Naive B cell (primary cell): ENCODE results near the gene PUS1. TPM values are rescaled to one million over a fixed set of nuclear protein-coding genes. Genes with fewer than 3 reads are reported as not detected.
"Not testable (repeated sequence)": the region's sequence is repeated elsewhere in the genome, so short reads cannot be mapped to it uniquely, and the experiment has no call there.

ENCODE experiments used
- ATAC-seq, 2 donors: fragments of 150-1000 bp; cut with Tn5 transposase; 2 replicates each; pipeline ENCODE4 v1.10.0; 2021; ENCODE audit warnings: low read depth in 2 of 2, mild to moderate bottlenecking in 2 of 2, moderate library complexity in 2 of 2
- DNase-seq: peaks from one replicate; pipeline ENCODE4 v3.0.0; 2022
- H3K27ac Mint-ChIP-seq, 6 donors: one replicate each; pipeline ENCODE4 v1.8.0; 2020 to 2022; ENCODE audit warnings: mild to moderate bottlenecking in 6 of 6, mixed read lengths in 6 of 6, moderate library complexity in 5 of 6, inconsistent platforms in 2 of 6
- H3K27me3 Mint-ChIP-seq, 3 donors: one replicate each; pipeline ENCODE4 v1.8.0; 2021 to 2022; ENCODE audit warnings: mixed read lengths in 3 of 3, mild to moderate bottlenecking in 1 of 3
- H3K36me3 Mint-ChIP-seq, 2 donors: one replicate each; pipeline ENCODE4 v1.8.0; 2020 to 2022; ENCODE audit warnings: mixed read lengths in 2 of 2, inconsistent platforms in 1 of 2, mild to moderate bottlenecking in 1 of 2
- H3K4me1 Mint-ChIP-seq, 3 donors: one replicate each; pipeline ENCODE4 v1.8.0; 2020 to 2022; ENCODE audit warnings: mixed read lengths in 3 of 3, inconsistent platforms in 1 of 3, mild to moderate bottlenecking in 1 of 3, moderate library complexity in 1 of 3
- H3K4me3 Mint-ChIP-seq, 8 donors: one replicate each; pipeline ENCODE4 v1.8.0; 2020 to 2022; ENCODE audit warnings: mild to moderate bottlenecking in 8 of 8, mixed read lengths in 8 of 8, moderate library complexity in 8 of 8, inconsistent platforms in 2 of 8
- H3K9me3 Mint-ChIP-seq, 7 donors: one replicate each; pipeline ENCODE4 v1.8.0; 2020 to 2022; ENCODE audit warnings: mixed read lengths in 7 of 7, mild to moderate bottlenecking in 5 of 7, inconsistent platforms in 2 of 7, moderate library complexity in 1 of 7
- polyA plus RNA-seq, 6 donors: library from polyadenylated mRNA; unstranded; fragments of 300-500 nt; fragmentation: Illumina TruSeq; gene quantifications; one replicate each; pipeline ENCODE4 v1.2.3, GENCODE V29; 2021; ENCODE audit warnings: low read depth in 6 of 6

PUS1 gene
- polyA plus RNA-seq, 6 donors from 2014 or later, result 9.7 to 43.2 (median 22.5) TPM

DNA sequence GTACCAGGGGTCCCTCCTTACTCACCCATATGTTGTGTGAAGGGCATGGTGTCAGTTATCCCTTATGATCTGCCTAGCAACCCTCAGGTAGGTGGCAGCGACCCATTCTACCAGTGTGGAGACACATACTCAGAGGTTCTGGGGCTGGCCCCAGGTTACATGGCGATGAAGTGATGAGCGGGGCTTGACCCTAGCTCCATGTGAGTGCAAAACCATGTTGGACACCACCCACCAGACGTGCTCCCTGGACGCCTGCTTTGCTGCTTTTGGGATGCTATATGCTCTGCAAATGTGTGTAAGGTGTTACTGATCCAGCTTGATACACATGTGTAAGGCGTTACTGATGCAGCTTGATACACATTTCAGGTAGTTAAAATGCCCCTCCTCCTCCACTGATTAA, 54.0 kb downstream of the PUS1 start:
- no peaks in the 10 kb centered on the region for H3K9me3 Mint-ChIP-seq
- H3K27ac Mint-ChIP-seq, result no peak overlapping the region
- ATAC-seq (no peak), DNase-seq (no peak)
- H3K27me3 Mint-ChIP-seq, result no peaks in the 10 kb centered on the region
- peaks cover 4 to 21% of the 10 kb centered on the region in 2 donors for H3K36me3 Mint-ChIP-seq
- H3K4me3 Mint-ChIP-seq, result no peak overlapping the region
- H3K4me1 Mint-ChIP-seq, result peaks cover 4 to 7% (median 7%) of the 10 kb centered on the region in 3 donors

DNA sequence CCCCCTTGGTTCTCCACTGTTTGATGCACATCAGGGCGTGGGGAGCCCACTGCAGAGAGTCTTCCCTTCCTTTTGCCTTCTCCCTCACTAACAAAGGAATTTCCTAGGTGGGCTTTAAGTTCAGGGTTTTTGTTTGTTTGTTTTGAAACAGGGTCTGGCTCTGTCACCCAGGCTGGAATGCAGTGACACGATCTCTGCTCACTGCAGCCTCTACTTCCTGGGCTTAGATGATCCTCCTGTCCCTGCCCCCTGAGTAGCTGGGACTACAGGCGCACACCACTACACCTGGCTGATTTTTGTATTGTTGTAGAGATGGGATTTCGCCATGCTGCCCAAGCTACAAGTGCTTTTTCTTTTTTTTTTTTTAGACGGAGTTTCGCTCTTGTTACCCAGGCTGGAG, 54.5 kb downstream of the PUS1 start:
- Mint-ChIP-seq H3K27ac (no peak overlapping the region), H3K36me3 (peaks cover 4 to 24% of the 10 kb centered on the region in 2 donors), H3K4me3 (no peak overlapping the region), H3K27me3 (no peaks in the 10 kb centered on the region), H3K9me3 (no peaks in the 10 kb centered on the region), H3K4me1 (peaks cover 0 to 7% (median 4%) of the 10 kb centered on the region in 3 donors)
- ATAC-seq, result no peak
- DNase-seq, result no peak

DNA sequence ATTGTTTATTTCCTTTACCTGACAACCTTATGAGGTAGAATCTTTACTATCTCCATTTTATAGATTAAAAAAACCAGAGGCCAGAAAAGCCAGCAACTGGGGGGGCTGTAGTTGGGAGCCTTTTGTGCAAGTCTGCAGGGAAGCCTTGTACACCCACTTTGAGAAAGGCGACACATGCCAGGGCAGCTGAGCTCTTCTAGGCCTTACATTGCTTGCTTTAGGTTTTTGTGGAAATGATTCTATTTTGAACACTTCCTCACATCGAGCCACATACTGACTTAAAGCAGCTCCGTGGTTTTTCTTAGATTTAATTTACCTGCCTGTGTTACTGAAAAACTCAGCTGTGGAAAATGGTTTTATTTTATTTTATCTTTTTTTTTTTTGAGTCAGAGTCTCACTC, 55.3 kb downstream of the PUS1 start:
- Mint-ChIP-seq H3K9me3 (no peaks in the 10 kb centered on the region), H3K36me3 (peaks cover 4 to 28% of the 10 kb centered on the region in 2 donors), H3K27ac (peak overlapping the region in 2 of 6 donors; percentile 15 to 39), H3K4me1 (peaks cover 0 to 7% (median 4%) of the 10 kb centered on the region in 3 donors), H3K4me3 (no peak overlapping the region), H3K27me3 (no peaks in the 10 kb centered on the region)
- ATAC-seq (no peak), DNase-seq (no peak)

DNA sequence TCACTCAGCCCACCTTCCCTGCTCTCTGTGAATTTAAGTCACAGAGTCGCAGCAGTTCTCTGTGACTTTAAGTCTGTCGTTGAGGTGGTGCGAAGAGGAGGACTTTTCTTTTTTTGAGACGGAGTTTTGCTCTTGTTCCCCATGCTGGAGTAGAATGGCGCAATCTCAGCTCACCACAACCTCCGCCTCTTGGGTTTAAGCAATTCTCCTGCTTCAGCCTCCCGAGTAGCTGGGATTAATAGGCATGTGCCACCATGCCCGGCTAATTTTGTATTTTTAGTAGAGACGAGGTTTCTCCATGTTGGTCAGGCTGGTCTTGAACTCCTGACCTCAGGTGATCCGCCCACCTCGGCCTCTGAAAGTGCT, 56.4 kb downstream of the PUS1 start:
- not testable (repeated sequence) for H3K27ac Mint-ChIP-seq, H3K4me3 Mint-ChIP-seq, ATAC-seq, H3K4me1 Mint-ChIP-seq, H3K27me3 Mint-ChIP-seq, H3K9me3 Mint-ChIP-seq, DNase-seq
- H3K36me3 Mint-ChIP-seq, result peaks cover 8 to 39% of the 10 kb centered on the region in 2 donors

DNA sequence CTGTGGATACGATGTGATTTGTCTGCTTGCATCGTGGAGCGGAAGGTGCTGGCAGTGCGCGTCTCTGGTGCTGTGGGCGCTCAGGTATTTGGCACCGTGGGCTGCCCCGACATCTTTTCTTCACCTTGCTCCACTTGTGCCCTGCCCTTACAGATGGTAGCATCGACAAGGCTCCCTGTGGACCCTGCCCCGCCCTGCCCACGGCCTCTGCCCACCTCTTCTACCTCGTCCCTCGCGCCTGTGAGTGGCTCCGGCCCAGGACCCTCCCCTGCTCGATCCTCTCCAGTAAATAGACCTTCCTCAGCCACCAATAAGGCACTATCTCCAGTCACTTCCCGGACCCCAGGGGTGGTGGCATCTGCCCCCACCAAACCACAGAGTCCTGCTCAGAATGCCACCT, 57.3 kb downstream of the PUS1 start:
- Mint-ChIP-seq H3K27me3 (no peaks in the 10 kb centered on the region), H3K4me1 (peaks cover 0 to 7% (median 4%) of the 10 kb centered on the region in 3 donors), H3K27ac (peak overlapping the region in 1 of 6 donors; percentile 79), H3K4me3 (no peak overlapping the region), H3K9me3 (no peaks in the 10 kb centered on the region), H3K36me3 (peaks cover 8 to 41% of the 10 kb centered on the region in 2 donors)
- DNase-seq (no peak), ATAC-seq (no peak)

DNA sequence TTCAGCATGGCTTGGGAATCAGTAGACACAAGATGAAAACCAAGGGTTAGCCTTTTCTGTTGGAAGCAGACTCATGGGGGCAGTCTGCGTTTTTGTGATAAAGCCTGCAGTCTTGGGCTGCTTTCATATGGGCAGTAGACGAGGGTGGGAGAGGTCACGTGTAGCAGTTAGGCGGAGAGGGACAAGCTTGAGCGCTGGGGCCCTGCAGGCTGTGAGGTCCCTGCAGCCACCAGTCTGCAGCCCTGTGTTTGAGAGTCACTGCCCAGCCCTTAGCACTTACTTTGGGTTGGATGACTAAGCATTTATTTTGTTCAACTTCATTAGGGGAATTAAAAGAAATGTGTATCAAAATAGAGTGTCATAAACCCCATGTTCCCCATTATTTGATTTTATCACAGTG, 57.8 kb downstream of the PUS1 start:
- peak overlapping the region in 1 of 6 donors; percentile 2 for H3K27ac Mint-ChIP-seq
- ATAC-seq, result no peak
- H3K27me3 Mint-ChIP-seq, result no peaks in the 10 kb centered on the region
- H3K36me3 Mint-ChIP-seq, result peaks cover 8 to 42% of the 10 kb centered on the region in 2 donors
- H3K4me3 Mint-ChIP-seq, result no peak overlapping the region
- no peaks in the 10 kb centered on the region for H3K9me3 Mint-ChIP-seq
- no peak for DNase-seq
- H3K4me1 Mint-ChIP-seq, result peaks cover 0 to 7% (median 4%) of the 10 kb centered on the region in 3 donors

DNA sequence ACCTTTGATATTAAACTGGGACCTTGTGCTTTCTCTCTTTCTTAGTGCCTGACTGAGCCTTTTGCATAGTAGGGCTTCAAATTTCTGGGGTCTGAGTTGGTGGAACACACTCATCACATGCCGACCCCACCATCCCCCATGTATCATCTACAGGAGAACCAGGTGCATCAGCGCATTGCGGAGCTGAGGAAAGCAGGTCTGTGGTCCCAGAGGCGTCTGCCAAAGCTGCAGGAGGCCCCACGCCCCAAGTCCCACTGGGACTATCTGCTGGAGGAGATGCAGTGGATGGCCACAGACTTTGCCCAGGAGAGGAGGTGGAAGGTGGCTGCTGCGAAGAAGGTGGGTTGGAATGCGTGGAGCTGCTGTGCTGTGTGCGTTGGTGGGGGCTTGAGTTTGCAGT, 58.5 kb downstream of the PUS1 start:
- Mint-ChIP-seq H3K36me3 (peaks cover 14 to 47% of the 10 kb centered on the region in 2 donors), H3K27ac (peak overlapping the region in 1 of 6 donors; percentile 61), H3K27me3 (no peaks in the 10 kb centered on the region), H3K4me3 (no peak overlapping the region), H3K9me3 (no peaks in the 10 kb centered on the region), H3K4me1 (peaks cover 0 to 7% (median 4%) of the 10 kb centered on the region in 3 donors)
- ATAC-seq (no peak), DNase-seq (no peak)

DNA sequence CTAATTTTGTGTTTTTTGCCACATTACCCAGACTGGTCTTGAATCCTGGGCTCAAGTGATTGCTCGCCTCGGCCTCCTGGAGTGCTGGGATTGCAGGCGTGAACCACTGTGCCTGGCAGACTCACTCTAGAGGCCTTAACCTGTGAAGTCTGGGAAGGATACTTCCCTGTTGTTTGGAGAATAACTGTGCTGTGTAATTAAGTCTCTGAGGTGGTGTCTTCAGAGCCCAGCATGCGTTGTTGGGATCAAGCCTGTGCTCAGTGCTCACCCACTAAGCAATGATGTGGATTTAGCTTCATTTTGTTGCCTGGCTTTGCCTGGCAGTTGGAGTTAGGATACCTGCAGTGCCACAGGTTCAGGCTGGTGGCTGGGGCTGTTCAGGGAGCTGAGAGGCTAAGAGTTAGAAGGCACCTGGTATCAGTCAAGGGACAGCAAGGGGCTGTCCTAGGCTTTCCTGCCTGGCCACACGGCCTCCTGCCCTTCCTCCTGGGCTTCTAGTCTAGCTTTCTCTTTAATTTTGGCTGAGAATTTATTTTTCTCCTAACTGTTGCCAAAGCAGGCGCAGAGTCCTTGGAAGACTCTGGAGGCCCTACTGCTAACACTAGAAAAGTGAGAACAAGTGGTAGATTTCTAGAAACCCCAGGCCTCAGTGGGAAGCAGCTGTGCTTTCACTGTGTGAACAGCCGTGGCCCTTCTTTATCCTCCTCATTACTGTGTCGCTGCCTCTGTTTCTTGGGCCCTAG, 59.1 kb downstream of the PUS1 start:
- Mint-ChIP-seq H3K27ac (peak overlapping the region in 3 of 6 donors; percentile 7 to 89 (median 61)), H3K4me1 (peaks cover 0 to 7% (median 4%) of the 10 kb centered on the region in 3 donors), H3K9me3 (no peaks in the 10 kb centered on the region), H3K36me3 (peaks cover 14 to 53% of the 10 kb centered on the region in 2 donors), H3K27me3 (no peaks in the 10 kb centered on the region), H3K4me3 (no peak overlapping the region)
- DNase-seq, result no peak
- no peak for ATAC-seq

DNA sequence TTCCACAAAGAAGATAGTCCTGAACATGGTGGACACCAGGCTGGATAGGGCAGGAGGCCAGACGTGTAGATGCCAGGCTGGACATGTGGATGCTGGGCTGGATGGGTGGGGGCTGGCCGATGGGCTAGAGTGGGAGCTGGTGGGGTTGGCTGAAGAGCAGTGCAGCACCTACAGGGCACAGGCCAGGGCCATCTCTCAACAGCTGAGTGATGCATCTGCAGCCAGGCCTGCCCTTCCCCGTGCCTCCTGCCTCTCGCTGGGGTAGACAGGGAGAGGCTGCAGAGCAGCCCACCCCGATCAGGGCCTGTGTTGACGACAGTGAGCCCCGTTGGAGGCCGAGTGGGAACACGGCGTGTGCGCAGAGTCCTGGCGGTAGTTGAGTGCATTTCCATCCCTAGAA, 59.9 kb downstream of the PUS1 start:
- peaks cover 14 to 61% of the 10 kb centered on the region in 2 donors for H3K36me3 Mint-ChIP-seq
- ATAC-seq, result no peak
- H3K27ac Mint-ChIP-seq, result peak overlapping the region in 1 of 6 donors; percentile 89
- no peak for DNase-seq
- H3K4me1 Mint-ChIP-seq, result peaks cover 0 to 7% (median 4%) of the 10 kb centered on the region in 3 donors
- H3K9me3 Mint-ChIP-seq, result no peaks in the 10 kb centered on the region
- H3K27me3 Mint-ChIP-seq, result no peaks in the 10 kb centered on the region
- H3K4me3 Mint-ChIP-seq, result no peak overlapping the region

DNA sequence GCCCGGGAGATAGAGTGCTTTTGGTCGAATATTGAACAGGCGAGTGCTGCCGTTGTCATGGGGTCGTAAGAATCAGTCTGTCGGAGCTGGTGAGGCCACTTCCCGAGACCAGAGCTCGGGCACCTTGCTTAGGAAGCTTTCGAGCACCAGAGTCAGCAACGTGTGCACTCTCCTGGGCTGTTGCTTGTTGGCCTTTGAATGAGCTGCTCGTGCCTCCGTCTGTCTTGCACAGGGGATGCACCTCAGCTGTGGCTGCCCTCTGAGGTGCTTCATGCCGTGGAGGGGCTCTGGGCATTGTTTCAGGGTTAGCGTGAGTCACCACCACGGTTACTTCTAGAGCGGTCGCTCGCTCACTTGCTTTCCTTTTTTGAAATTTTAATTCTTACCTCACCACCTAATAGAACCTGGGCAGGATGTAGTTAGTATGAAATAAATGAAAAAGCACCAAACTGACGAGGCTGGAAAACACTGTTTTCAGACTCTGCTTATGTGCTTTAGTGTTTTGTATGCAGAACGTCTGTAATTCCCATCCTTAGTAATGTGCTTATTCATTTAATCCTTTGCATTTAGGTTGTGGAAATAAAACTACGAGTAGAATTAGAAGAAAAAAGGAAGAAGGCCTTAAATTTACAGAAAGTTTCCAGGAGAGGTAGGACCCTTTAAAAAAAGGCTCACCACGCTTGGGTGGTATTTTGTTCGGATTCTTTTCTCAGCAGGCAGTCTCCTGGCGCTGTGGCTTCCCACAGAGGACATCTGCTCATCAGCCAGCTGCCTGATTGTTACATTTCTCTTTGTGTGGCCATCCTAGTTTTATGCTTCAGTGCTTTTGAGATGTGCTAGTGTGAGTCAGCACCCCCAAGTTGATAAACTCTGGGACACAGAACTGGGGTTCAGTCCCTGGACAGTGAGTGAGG, 61.2 kb downstream of the PUS1 start:
- Mint-ChIP-seq H3K27me3 (no peaks in the 10 kb centered on the region), H3K27ac (no peak overlapping the region), H3K4me1 (peaks cover 0 to 7% (median 4%) of the 10 kb centered on the region in 3 donors), H3K9me3 (no peaks in the 10 kb centered on the region), H3K36me3 (peaks cover 21 to 74% of the 10 kb centered on the region in 2 donors), H3K4me3 (no peak overlapping the region)
- ATAC-seq (no peak), DNase-seq (no peak)

DNA sequence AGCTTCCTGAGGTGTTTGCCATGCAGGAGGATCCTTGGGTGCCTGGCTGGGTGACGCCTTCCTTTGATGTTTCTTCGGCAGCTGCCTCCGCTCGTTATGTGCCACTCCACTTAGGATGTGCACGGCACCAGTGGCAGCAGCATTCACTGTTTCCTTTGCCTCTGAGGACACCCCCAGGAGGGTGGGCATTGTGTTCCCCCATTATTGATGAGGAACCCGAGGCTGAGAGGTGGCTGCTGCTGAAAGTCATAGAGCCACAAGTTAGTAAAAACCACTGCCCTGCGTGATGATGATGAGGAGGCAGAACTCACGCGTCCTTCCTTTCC, 61.9 kb downstream of the PUS1 start:
- Mint-ChIP-seq H3K27ac (peak overlapping the region in 1 of 6 donors; percentile 54), H3K9me3 (no peaks in the 10 kb centered on the region), H3K36me3 (peaks cover 21 to 74% of the 10 kb centered on the region in 2 donors), H3K27me3 (no peaks in the 10 kb centered on the region), H3K4me1 (peaks cover 0 to 7% (median 4%) of the 10 kb centered on the region in 3 donors), H3K4me3 (no peak overlapping the region)
- DNase-seq (no peak), ATAC-seq (no peak)

DNA sequence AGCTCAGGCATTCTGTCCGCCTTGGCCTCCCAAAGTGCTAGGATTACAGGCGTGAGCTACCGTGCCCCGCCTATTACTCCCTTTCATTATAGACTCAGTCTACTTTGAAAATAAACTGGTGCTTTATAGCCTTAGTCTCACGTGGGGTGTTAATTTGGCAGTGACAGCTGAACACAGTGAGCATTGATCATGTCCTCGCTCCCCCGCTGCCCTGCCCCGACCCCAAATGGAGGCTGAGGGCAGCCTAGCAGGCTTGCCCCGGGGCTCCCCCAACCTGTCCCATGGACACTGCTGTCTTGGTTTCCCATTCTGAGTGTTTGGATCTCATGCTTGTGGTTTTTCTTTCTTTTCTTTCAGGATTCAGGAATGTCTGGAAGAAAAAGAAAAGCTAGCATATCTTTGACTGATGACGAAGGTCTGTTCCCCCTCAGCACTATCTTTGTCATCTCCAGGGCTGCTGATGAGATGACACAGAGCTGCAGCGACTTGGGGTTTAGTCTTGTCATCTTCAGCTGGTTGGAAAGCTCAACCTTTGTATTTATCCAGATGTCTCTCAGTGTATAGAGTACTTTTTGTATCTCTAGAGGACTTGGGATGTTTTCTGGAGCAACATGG, 62.8 kb downstream of the PUS1 start:
- H3K9me3 Mint-ChIP-seq, result no peaks in the 10 kb centered on the region
- H3K4me3 Mint-ChIP-seq, result no peak overlapping the region
- H3K36me3 Mint-ChIP-seq, result peaks cover 21 to 73% of the 10 kb centered on the region in 2 donors
- H3K4me1 Mint-ChIP-seq, result peaks cover 0 to 4% (median 3%) of the 10 kb centered on the region in 3 donors
- peak overlapping the region in 1 of 6 donors; percentile 83 for H3K27ac Mint-ChIP-seq
- ATAC-seq, result no peak
- H3K27me3 Mint-ChIP-seq, result no peaks in the 10 kb centered on the region
- no peak for DNase-seq

DNA sequence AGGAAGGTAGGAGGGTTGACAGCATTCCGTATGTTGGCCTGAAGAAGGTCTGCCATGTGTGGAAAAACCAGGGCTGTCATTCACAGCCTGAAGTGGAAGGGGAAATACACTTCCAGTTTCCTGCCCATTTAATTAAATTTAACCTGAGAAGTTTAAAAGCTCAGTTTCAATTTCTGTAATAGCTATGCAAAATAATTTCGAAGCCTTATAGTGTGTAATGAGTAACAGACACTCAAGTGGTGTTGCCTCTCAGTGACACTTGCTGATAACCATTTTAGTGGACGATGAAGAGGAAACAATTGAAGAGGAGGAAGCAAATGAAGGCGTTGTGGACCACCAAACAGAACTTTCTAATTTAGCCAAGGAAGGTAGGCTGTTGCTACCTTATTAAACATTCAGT, 65.5 kb downstream of the PUS1 start:
- H3K27ac Mint-ChIP-seq, result peak overlapping the region in 3 of 6 donors; percentile 3 to 92 (median 12)
- no peaks in the 10 kb centered on the region for H3K27me3 Mint-ChIP-seq
- ATAC-seq, result no peak
- H3K9me3 Mint-ChIP-seq, result no peaks in the 10 kb centered on the region
- H3K4me1 Mint-ChIP-seq, result no peaks in the 10 kb centered on the region
- H3K4me3 Mint-ChIP-seq, result no peak overlapping the region
- H3K36me3 Mint-ChIP-seq, result peaks cover 16 to 58% of the 10 kb centered on the region in 2 donors
- DNase-seq, result no peak
